HG02642 (cell line): ENCODE measurements around the gene SPSB3.
A peak's percentile ranks its signal among the peaks of the same experiment; 100 is the strongest.

ENCODE experiments used
- ATAC-seq: cut with Tn5 transposase; IDR thresholded peaks from one replicate; pipeline ENCODE4 v1.9.1; 2021; ENCODE audit warnings: mild to moderate bottlenecking; ENCODE audit not compliant: unreplicated experiment, poor library complexity

Gene SPSB3

DNA sequence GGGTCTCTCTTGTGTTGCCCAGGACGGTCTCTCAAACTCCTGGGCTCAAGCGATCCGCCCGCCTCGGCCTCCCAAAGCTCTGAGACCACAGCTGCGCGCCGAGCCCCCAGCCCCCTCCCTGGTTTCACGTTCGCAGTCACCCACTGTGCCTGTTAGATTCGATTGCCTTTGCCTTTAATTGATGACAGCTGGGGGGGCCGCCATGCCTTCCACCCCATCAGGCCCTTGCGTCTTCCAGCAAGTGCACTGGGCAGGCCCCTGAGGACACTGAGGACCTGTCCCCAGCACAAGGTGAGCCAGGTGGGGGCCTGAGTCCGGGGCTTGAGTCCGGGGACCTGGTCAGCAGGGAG lies 7.9 kb upstream of the SPSB3 start:
- ATAC-seq = no peak

DNA sequence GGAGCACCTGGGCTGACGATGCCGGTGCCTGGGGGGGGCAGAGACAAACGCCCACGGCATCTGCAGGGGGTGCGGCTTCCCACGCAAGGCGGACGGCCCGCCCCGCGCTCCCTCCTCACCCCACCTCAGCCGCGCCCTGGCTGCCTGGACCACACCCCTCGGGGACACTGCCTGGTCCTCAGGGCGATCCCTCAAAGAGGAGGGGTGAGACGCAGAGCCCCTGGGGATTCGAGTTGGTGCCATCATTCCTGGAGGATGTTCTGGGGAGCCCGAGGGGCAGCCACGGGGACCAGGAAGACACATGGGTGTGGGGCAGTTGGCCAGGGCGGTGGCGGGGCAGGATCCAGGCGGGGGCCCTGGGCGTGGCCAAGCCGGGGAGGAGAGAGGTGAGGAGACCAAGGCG lies 7.3 kb upstream of the SPSB3 start:
- ATAC-seq = no peak

DNA sequence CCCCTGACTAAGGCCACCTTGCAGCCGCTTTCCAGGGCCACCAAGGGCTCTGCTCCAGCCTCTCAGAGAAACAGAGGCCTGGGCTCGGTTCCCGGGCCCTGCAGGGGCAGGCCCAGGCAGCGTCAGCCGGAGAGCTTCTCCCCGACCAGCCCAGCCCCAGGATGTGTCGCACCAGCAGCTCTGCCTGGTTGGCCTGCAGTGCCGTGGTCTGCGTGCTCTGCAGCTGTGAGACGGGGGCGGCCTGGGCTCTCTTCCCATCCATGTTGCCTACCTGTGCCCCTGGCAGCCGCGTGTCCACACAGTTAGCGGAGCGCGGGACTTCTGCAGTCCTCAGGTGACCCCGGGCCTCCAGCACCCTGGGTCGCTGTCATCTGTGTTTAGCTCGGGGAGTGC lies 6.3 kb upstream of the SPSB3 start:
- no peak for ATAC-seq

DNA sequence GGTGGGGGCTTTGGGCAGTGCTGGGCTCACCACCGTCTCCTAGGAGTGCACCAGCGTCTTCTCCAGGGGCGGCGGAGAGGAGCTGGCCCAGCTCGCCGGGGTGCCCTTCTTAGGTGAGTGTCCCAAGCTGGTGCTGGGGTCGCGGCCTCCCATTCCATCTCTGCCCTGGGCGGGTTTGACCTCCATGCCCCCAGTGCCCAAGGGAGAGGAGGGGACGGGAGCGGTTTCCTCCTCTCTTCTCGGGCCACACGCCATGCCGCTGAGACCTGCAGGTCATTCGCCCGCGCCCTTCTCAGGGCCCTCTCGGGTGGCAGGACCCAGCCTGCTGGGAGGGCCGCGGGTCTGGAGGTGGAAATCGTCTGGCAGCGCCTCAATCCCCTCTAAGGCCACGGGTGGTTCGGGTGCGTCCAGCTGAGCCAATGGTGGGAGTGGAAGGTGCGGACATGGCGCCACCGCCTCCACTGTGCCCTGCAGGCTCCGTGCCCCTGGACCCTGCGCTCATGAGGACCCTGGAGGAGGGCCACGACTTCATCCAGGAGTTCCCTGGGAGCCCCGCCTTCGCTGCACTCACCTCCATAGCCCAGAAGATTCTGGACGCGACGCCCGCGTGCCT lies 5.8 kb upstream of the SPSB3 start:
- ATAC-seq = no peak

DNA sequence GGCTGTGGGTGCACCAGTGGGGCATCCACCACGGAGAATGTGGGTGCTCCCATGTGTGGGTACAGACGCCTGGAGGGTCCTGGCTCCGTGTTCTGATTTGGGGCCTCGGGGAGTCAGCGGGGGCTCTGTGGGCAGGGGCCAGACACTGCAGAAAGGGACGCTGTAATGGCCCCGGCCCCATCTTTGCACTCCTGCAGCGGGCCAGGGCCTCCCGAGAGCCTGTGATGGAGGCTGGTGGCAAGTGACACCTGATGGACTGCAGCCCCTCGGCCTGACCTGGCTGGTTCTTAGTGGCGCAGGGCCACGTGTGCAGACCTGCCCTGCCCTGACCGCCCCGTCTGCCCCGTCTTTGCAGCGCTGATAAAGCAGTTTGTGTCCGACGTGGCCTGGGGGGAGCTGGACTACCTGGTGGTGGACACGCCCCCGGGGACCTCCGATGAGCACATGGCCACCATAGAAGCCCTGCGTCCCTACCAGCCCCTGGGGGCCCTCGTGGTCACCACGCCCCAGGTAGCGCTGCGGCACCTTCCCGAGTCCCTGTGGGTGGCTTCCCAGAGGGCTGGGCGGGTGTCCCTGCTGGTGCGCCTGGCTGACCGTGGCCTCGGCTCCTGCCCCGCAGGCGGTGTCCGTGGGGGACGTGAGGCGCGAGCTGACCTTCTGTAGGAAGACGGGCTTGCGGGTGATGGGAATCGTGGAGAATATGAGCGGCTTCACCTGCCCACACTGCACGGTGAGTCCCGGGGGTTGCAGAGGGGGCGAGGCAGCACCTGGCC lies 5.1 kb upstream of the SPSB3 start:
- ATAC-seq = no peak

DNA sequence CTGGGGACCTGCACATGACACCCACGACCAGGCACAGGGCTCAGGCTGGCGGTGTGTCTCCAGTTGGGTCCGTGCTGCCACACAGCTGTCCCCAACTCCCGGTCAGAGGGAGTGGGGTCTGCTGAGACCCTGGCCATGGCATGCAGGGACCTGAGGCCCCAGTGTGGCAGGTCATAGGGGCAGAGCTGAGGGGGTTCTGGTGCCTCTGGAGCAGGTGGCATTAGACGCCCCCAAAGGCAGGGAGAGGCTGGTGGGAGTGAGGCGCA lies 4.6 kb upstream of the SPSB3 start:
- ATAC-seq = no peak

DNA sequence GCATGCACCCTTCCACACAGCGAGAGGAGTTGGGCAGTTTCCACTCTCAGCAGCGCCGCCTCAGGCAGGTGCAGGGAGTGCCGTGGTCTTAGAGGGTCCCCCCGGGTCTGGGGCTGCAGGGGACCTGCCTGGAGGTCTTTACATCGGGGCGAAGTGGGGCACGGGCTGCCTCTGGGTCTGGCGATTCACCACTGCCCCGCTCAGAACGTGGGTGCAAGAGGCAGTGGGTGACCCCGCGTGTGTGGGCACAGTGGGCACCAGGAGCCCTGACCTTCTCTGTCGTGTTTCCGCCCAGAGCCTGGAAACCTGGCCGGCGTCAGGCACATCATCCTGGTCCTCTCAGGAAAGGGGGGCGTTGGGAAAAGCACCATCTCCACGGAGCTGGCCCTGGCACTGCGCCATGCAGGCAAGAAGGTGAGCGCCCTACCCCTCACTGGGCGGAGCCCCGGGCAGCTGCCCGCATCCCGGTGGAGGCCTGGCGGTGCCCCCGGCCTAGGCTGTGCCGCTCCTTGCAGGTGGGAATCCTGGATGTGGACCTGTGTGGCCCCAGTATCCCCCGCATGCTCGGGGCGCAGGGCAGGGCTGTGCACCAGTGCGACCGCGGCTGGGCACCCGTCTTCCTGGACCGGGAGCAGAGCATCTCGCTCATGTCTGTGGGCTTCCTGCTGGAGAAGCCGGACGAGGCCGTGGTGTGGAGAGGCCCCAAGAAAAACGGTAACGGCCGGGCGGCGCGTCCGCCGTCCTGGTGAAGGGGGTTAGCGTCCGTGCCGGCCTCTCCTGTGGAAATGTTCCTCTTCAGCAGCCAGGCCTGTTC lies 4.1 kb upstream of the SPSB3 start:
- no peak for ATAC-seq

DNA sequence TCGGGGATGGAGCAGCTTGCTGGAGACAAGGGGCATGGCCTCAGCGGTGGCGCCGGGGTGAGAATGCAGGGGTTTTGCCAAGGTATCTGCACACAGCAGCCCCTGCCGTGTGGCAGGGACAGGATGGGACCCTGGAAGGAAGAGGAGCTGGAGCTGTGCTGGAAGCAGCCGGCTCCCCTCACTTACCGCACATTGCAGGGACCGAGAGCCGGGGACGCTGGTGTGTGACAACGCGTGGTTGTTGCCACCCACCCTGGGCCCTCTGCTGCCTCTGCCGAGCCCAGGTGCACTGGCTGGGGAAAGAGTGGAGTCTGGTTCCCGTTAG lies 3.4 kb upstream of the SPSB3 start:
- no peak for ATAC-seq

DNA sequence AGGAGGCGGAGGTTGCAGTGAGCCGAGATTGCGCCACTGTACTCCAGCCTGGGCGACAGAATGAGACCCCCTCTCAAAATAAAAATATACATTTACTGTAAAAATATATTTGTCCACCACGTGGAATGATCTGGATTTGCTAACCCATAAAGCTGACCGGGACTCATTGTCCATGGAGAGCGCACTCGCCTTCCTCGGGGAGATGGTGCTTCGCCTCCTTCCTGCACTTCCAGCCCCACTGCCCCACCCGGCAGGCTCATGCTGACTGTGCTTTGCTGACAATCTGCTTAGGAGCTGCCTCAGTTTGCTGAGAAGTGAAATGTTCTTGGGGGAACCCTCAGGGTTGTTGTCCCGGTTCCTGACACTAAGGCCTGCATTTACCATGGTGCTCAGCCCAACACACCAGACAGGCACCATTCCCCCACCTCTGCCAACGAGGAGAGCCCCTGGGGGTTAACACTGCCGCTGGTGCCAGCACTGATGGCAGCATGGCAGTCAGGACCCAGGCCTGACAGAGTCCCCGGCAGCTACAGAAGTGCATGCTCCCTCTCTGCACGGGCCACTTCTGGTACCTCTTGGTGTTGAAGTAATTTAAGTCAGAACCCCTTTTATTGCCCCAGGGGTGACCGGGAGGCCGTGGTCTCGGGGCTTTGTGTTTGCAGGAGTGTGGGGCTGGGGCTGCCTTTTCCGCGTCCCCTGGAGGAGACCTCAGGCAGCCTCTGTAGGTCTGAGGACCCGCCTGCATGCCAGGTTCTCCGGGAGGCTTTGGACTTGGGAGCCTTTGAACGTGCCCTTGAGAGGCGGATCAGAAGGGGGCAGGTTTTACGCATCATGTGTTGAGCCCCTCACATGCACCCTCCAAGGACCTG lies 2.8 kb upstream of the SPSB3 start:
- ATAC-seq = no peak

DNA sequence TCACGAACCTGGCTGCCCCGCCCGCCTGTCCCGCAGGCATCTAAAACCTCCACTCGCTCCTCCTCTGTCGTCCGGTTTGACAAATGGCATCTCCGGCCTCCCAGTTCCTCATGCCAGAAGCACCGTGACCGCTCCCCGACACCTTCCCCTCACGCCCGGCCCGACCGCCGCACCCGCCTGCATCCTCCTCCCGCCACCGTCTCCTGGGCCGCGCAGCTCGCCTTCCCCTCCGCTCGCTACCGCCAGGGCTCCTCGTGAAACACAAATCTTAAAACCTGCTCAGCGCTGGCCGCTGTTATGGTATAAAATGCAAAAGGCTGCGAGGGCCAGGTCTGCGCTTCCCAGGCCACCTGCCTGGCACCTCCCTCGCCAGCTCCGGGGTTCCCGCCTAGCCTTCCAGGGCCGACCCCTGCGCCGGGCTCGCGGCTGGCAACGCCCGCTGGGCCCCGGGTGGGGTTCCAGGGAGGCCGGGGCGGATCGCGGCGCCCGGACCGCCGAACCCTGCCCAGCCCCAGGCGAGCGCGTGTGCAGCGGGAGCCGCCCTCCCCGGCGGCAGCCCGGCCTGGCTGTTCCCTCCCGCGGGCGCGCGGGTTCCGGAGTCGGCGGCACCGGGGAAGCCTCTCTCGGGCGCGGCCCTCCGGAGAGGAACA lies 488 bp downstream of the SPSB3 start:
- ATAC-seq = peak; percentile 6

DNA sequence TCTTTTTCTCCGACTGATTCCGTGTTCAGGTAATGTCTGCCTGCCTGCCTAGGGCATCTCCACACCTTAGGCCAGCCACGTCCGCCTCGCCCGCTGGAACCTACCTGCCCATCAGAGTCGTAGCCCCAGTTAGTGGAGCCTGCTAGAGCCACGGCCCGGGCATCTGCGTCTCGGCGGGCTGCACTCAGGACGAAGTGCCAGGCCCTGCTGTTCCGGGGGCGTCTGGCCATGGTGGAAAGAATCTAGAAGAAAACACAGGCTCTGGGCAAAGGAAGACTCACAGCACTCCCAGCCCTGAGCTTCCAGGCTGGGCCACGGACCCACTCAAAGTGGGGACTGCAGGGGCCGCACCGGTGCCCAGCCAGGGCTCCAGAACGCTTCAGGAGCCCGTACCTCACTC lies 1.1 kb downstream of the SPSB3 start:
- ATAC-seq = no peak

DNA sequence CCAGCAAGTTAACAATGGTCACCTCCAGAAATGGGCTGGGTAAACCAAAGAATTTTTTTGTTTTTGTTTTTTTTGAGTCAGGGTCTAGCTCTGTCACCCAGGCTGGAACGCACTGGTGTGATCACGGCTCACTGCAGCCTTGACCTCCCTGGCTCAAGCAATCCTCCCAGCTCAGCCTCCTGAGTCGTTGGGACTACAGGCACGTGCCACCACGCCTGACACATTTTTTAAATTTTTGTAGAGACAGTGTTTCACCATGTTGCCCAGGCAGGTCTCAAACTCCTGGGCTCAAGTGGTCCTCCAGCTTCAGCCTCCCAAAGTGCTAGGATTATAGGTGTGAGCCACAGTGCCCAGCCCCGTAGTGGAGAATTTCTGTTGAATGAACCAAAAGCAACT lies 1.7 kb downstream of the SPSB3 start:
- no peak for ATAC-seq

DNA sequence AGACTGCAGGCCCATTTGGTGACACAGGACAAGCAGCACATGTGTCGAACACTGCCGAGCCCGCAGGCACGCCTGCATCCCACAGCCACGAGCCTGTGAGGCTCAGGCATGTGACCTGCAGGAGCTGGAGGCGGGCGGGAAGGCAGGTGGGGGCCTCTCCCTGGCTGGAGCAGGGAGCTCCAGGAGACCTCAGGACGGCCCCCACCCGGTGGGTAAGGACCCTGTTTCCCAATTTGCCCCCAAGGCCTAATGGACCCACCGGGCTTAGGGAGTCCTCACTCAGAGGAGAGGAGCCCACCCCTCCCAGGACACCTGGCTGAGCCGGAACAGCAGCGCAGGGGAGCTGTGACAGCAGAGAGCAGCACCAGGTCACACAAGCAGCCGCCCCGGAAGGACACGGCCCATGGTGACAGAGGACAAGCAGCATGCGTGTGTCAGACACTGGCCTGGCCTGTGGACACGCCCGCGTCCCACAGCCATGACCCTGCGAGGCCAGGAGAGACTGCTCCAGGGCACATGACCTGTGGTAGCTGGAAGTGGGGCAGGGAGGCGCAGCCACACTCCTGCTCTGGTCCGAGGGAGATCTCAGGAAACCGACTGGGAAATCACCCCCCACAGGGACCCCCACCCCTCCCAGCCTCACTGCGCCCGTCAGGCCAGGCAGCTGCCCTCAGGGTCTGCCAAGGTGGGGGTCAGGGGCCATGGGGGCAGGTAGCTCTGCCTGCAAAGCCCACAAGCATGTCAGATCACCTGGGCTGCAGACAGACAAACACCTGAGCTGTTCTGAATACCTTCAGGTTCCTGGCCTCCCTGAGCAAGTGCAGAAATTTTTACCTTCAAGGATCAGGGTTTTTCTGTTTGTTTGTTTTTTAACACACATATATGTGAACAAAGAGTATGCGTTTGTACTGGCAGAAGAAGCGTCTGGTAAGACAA lies 2.4 kb downstream of the SPSB3 start:
- no peak for ATAC-seq

DNA sequence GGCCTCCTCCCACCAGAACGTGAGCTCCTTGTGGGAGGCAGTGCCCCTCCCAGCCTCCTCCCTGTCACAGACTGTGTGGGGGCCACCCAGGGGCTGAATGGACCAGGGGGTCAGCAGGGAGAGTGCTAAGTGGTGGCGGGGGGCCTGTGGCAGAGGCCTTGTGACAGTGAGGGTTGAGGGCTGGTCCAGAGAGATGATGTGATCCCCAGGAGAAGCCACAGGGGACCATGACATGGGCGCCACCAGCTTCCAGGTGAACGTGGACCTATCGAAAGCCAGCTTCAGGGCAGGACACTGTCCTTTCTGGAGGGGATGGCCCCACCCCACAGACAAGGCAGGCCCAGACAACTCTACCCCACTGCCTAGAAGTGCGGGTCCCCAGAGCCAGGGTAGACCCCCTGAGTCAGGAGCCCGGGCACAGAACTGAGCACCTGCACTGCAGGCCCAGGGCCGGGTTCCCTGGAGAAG lies 3.1 kb downstream of the SPSB3 start:
- ATAC-seq = no peak

DNA sequence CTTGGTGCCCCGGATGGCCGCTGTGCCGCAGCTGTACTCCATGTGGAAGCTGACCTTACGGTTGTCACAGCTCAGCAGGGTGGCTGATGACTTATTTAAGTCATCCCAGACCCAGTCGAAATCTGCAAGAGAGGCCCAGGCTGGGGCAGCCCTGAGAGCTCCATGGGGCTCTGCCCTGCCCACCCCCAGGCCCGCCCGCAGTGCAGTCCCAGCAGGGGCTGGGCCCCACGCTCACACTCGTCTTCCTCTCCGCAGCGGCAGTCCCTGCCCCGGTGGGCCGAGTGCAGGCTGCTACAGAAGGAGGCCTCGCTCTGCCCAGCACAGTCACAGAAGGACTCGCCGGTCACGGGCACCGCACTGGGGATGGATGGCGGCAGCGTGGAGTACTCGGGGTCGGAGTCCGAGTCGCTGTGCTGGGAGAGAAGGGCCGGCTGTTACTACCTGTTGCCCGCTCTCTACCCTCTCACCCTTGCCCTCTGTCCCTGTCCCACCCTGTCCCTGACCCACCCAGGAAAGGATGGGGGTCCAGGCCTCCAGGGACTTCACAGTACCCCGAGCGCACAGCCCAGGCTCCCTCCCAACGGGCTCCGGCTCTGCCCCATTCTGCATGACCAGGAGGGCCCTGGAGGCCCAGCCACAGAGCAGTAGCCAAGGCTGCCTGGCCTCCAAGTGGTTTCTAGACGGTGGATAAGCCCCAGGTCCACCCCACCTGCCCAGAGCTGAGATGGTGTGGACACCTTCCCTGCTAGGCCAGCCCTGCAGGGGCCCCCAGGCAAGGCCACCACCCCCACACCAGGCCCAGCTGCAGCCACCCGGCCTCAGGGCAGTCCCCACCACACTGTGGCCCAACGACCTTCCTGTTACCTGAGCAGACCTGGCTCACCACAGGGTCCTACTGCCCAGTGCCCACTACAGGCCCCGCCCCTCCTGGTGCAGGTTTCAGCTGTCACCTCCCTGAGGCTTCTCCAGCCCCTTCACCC lies 3.9 kb downstream of the SPSB3 start:
- ATAC-seq = no peak

DNA sequence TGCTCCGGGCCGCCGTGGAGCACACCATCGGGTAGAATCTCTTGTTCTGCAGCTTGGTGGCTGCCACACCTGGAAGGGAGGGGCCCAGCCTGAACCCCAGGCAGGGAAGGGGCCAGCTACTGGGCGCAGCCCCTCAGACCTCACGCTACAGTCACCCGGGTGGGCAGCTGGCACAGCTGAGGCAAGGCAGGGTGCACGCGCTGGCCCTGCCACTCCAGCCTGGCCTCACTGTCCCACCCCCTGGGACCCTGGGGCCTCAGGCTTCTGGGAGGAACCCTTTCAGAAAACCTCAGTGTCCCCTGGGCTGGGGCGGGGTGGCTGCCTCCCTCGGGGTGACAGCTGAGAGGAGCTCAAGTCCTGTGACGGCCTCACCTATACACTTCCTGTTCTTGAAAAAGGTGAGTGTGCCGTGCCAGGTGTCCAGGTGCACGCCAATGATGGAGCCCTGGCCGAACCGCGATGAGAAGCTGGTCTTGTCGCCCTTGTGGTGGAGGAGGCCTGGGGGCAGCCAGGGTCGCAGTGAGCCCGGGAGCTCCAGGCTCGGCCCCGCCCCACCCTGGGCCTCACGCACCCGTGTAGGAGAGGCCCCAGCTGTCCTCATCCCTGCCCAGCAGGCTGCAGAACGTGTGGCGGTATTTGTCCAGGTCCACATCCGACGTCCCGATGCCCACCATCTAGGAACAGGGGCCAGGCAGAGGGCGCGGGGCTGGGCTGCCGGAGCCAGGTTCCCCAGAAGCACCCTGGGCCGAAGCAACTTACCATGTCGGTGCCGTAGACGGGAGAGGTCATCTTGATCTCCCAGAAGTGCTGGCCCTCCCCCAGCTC lies 4.8 kb downstream of the SPSB3 start:
- no peak for ATAC-seq

DNA sequence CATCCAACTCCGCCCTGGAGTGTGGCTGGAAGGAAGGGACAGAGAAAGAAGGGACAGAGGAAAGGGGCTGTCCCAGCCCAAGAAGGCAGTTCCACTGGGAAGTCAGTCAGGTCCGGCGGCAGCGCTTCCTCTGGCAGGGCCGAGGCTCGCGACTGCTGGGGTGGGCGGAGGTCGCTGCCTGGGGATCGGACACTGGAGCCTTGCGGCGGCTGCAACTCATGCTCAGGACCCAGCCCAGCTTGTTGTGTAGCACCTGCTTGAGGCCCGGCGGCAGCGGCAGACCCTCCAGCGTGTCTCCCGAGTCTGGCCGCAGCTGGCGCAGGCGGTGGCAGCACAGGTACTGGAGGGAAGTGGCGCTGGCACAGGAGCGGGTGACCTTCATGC lies 5.4 kb downstream of the SPSB3 start:
- ATAC-seq = no peak

DNA sequence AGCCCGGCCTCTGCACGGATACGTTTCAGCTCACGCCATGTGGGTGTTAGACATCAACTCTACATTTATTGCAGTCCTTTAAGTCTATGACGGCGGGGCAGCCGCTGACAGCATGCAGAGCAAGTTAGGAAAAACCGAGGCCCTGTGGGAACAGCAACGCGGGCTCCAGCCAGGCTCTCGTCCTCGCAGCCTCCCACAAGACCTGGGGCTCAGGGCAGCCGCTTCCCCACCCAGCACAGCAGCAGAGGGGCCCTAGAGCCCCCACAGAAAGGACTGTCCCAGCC lies 5.8 kb downstream of the SPSB3 start:
- no peak for ATAC-seq
